ENCODE results near the gene CTTNBP2.

- TF ChIP-seq CTCF (IDR thresholded peaks at IDR 0.05) (no peak), EZH2phosphoT487 (IDR thresholded peaks at IDR 0.05) (no peak)
These were observed 1.0 kb upstream of the CTTNBP2 start for GRCh38 chr7:117874191-117874700.
